Adrenal gland (tissue), 5 donors: ENCODE measurements around the gene DACT2.

ENCODE experiments used
- CTCF ChIP-seq, 6 experiments: fragments of 450-650 bp in 4 of 6; fragments of 200-600 bp in 2 of 6; sonication (generic) in 1 of 6; IDR thresholded peaks; 1 replicate in 5 of 6; 2 replicates in 1 of 6; pipeline versions ENCODE4 v1.5.1 to v1.8.0; 2016 to 2021; ENCODE audit warnings: antibody characterized with exemption in 6 of 6, mild to moderate bottlenecking in 2 of 6, moderate library complexity in 1 of 6
- POLR2A ChIP-seq, 2 donors: fragments of 450-650 bp; IDR thresholded peaks; one replicate each; pipeline ENCODE4 v1.6.1; 2017; ENCODE audit warnings: antibody characterized with exemption in 2 of 2, mild to moderate bottlenecking in 2 of 2, moderate library complexity in 1 of 2
- donor health status: DM: no; HTN: no; CAD: no.

GRCh38 chr6:168314021-168314420, 5.6 kb downstream of the DACT2 start:
- TF ChIP-seq POLR2A (IDR thresholded peaks at IDR 0.05) (no peak), CTCF (IDR thresholded peaks at IDR 0.05) (no peak)
